Pons (tissue), 1 donor: ENCODE measurements around the gene F8.
"Not testable (repeated sequence)": the region's sequence is repeated elsewhere in the genome, so short reads cannot be mapped to it uniquely, and the experiment has no call there.

Source experiments
- DNase-seq: peaks from one replicate; pipeline ENCODE4 v3.0.0-alpha.2; 2016; ENCODE audit warnings: low spot score

F8 gene

DNA sequence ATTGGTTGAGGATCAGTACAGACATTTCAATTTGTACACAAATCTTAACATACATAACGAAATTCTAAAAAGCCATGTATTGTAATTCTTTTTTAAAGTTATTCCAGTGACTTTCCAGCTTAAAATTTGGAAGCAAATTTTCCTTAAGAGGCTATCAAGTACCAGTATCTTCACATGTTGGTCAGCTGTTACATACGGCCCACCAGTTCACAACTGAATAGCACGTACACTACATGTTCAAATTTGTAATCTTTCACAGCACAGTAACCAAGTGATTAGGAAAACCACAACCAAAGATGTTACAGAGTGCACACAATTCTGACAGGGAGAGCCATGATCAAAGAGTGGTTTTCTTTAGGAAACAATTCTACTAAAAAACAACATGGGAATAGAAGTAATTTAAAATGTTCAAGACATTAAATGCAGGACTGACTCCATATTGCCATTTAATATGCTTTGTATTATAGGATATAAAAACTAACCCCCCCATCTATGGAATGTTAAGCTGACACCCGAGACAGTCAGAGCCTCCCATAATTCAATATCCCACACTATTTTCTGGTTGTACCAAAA, 206.1 kb downstream of the F8 start:
- not testable (repeated sequence) for DNase-seq

DNA sequence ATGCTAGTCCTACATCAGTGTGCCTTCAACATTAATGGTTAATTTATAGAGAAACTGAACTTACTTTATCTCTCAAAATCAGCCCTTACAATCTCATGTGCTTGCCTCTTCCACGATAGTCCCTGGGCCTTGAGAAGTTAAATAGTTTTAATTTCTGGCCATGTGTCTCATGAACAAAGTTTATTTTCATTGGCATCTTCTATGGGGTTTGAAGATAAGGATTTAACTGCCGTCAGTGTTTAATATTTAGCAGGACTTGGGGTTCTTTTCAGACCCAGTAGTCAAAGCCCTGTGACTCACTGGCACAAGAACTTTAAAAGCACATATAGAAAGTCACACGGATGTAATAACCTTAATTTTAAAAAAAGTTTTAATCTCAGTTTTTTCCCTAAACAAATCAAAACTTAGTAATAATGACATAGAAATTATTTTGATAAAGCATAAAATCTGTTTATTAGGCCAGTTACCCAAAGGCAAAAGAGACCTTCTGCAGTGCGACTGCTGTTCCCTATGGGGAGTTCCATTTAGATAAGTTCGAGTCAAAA, 207.2 kb downstream of the F8 start:
- no peak for DNase-seq

GRCh38 chrX:154813801-154814200, 208.7 kb downstream of the F8 start:
- DNase-seq: no peak

- no peak for DNase-seq
Observed at GRCh38 chrX:154812341-154813101, 210.0 kb downstream of the F8 start.

GRCh38 chrX:154809939-154810665, 212.4 kb downstream of the F8 start:
- no peak for DNase-seq

DNA sequence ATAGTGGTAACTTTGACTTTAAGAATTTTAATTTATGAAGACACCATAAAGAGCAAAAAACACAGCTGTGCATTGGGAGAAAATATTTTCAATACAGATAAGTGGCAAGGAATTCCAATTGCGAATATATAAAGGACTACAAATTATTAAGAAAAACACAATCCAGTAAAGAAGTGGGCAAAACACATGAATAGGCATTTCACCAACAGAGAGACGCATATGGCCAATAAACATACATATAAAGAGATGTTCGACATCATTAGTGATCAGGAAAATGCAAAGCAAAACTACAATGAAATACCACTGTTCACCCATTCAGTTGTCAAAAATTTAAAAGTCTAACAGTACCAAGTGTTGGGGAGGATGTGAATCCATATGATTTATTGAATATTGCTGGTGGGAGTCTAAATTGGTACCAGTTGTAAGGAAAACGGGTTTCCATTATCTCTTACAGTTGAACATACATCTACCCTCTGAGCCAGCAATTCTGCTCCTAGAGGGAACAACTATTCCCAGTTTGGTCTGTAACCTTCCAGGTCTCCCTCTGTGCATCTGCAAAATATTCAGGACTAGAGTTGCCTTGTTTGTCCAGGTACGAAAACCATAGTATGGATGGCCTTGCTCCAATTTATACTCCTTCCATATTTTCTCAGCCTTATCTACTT, 215.6 kb downstream of the F8 start:
- DNase-seq: no peak

GRCh38 chrX:154805696-154806091, 216.8 kb downstream of the F8 start:
- DNase-seq: peak; percentile 14

- DNase-seq: peak; percentile 62
Observed at GRCh38 chrX:154804957-154805695, 217.4 kb downstream of the F8 start, which contains the start of gene MPP1. Gene MPP1 (minus strand): TSS chrX:154805485. CDS start chrX:154805373, 112 bp downstream.

DNA sequence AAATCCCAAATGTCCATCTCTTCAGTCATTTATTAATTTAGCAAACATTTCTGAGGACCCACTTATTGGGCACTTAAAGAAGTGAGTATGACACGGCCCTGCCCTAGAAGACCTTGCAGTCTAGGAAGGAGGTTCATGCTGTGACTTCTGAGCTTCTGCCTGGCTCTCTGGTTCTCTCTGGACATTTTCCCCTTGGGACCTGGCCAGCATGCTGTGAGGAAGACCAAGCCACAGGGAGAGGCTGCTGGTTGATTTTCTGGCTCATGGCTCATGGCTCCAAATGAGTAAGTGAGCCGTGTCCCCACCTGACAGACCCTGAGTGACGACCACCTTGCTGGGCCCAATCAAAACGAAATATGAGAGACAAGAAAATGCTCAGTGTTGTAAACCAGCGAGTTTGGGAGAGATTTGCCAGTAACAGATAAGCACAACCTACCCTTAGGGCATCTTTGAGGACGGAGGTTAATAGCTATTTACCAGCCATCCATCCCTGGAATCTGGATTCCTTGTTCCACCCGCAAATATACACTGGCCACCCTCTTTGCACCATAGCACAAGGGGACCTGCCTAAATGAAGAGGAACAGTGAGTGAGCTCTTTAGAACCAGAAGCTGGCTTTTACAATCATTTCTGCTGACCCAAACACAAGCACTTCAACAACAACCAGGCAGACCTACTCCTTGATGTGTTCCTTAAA, 218.1 kb downstream of the F8 start:
- peak; percentile 12 for DNase-seq

GRCh38 chrX:154802947-154803346, 219.6 kb downstream of the F8 start:
- DNase-seq: no peak

GRCh38 chrX:154800478-154801210, 221.9 kb downstream of the F8 start:
- no peak for DNase-seq

DNA sequence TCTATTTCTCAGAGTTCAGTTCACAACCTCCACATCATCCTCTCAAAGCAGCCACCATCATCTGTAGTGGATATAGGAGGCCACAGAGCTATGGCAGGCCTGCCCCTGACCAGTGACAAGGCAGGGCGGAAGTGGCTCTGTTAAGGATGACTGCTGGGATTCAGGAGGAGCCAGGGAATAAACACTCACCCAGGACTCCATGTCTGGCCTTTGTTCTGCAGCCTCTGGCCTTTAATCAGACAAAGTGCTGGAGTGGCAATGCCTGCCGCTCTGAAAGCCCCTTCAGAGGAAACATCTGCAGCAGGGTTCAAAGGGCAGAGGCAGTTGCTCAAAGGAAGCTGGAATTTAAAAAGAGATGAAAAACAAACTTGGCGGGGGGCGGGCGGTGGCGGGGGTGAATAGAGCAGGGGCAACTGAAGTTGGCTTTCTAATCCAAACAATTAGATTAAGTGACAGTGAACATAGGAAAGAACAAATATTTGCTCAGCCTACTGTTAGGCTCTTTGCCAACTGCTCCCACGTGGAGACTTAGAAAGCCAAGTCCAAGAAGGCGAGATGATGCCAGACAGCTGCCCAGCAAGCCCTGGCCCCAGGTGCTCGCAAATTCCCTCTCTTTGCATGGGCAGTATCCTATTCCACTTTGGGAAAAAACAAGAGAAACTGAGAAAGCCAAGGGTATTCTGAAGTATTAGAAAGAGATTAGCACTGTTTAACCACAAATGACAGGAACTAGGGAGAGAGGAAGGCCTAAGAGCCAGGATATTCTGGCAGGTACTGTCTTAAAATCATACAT, 222.8 kb downstream of the F8 start:
- DNase-seq: no peak

DNA sequence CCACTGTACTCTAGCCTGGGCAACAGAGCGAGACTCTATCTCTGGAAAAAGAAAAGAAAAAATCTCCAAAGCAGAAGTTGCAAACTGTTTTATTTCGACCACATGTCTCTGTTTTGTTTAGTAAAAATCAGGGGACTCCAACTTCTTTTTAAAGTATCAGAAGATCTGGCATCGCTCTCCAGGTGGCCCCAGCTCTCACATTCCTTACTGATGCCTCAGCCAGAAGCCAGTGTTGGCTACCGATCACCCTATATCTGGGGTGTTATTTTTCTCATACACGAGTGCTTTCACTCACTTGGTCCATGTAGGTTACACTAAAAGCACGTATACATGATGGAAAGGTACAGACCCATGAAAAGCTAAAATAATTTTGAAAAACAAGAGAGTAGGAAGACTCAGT, 225.5 kb downstream of the F8 start:
- no peak for DNase-seq

DNA sequence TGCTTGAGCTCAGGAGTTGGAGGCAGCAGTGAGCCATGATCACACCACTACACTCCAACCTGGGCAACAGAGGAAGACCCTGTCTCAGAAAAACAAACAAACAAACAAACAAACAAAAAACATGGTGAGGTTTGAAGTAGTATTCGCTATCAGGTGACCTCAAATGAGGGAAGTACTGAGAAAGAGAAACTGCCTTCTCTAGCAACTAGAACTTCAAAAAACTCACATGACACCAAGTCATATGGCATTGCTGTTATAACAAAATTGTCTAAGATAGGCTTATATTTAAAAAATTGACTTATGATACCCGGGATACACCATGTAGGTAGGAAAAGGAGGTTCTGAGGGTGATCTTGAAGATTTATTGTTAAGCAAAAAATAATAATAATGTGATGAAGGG, 227.5 kb downstream of the F8 start:
- no peak for DNase-seq

DNA sequence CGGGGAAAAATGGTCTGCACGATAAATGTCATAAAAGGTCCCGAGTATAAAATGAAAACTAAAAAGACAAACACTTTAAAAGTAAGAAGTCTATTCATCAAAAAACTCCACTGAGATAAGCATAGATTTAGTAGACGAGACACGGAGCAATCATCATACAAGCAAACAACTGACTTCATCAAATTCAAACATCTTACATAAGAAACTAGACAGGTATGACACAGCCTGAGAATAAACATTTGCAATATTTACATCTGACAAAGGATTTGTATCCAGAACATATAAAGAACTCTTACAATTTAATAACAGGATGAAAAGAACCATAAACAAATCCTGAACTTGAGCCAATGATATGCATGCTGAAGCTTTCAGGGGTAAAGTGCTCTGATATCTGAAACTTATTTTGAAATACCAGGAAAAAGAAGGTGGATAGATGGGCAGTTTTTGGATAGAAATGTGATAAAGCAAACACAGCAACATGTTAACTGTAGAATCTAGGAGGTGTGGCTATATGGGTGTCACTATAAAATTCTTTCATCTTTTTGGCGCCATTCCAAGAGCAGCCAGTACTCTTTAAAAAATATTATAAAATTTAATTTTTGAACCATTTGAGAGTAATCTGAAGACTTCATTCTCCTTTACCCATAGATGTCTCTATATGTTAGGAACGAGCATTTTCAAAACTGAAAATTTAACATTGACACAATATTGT, 229.3 kb downstream of the F8 start:
- DNase-seq: no peak

DNA sequence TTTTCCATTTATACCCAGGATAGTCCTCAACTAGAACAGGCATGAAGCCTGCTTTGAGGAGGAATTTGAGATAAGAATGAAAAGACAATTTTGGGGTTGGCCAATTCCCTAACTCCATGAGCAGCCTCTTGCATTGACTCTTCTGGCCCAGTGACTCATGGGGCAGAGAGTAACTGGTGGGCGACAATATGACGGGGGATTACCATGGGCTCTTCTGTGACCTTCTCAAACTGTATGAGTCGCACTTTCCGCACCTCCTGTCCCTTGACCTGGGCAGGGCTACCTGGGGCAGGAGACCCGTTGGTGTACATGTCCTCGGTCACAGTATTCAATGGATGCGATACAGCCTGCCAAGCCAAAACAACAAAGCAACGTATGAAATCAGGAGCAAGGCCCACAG, 230.6 kb downstream of the F8 start:
- DNase-seq: no peak

DNA sequence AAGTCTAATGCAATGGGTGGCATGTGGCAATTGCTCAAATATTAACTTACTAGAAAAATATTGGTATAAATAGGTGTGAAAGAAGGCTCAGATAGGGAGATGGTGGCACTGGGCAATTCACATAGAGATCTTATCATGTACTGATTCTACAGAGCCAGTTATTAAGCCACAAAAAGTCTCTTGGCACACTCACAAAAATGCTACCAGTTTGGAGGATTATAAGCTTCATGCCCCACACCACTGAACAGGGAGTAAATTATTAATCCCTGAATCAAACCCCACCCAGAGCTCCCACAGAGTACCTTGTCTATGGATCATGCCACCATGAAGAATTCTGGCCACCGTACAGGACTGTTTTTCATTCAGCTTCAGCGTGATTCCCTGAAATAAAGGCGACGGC, 231.1 kb downstream of the F8 start:
- no peak for DNase-seq
